NCI-H2029 treated with DMSO at 0.1 percent for 48 hours (cell line): ENCODE measurements around the gene GOLT1A.

Experiments used
- DNase-seq: peaks from one replicate; lab custom pipeline; 2025; lab: John Stamatoyannopoulos, UW

GOLT1A gene

GRCh38 chr1:204213668-204214662 is at the start of gene GOLT1A:
Gene GOLT1A, minus strand, starts transcription at chr1:204213988. Its CDS starts 82 bp downstream, at chr1:204213906.
- DNase-seq, result peak; percentile 37

GRCh38 chr1:204263254-204263910 is 49.6 kb upstream of the GOLT1A start:
- DNase-seq, result no peak

- no peak for DNase-seq
These were observed 48.9 kb upstream of the GOLT1A start for GRCh38 chr1:204262506-204263253.

- DNase-seq, result no peak
These were observed 48.1 kb upstream of the GOLT1A start for GRCh38 chr1:204261746-204262505.

GRCh38 chr1:204261266-204261665 is 47.5 kb upstream of the GOLT1A start:
- no peak for DNase-seq

- no peak for DNase-seq
These were observed 46.9 kb upstream of the GOLT1A start for GRCh38 chr1:204260601-204261197.

- no peak for DNase-seq
These were observed 46.0 kb upstream of the GOLT1A start for GRCh38 chr1:204259782-204260181.

GRCh38 chr1:204259196-204259595 is 45.4 kb upstream of the GOLT1A start:
- DNase-seq, result no peak

- no peak for DNase-seq
These were observed 44.7 kb upstream of the GOLT1A start for GRCh38 chr1:204258213-204259115.

- no peak for DNase-seq
These were observed 43.7 kb upstream of the GOLT1A start for GRCh38 chr1:204257446-204257845.

GRCh38 chr1:204256531-204256930 is 42.7 kb upstream of the GOLT1A start:
- no peak for DNase-seq

- no peak for DNase-seq
These were observed 42.2 kb upstream of the GOLT1A start for GRCh38 chr1:204255966-204256365.

- DNase-seq, result no peak
These were observed 41.4 kb upstream of the GOLT1A start for GRCh38 chr1:204255225-204255624.

- no peak for DNase-seq
These were observed 40.4 kb upstream of the GOLT1A start for GRCh38 chr1:204254031-204254661.

GRCh38 chr1:204251926-204252689 is 38.3 kb upstream of the GOLT1A start:
- DNase-seq, result no peak

GRCh38 chr1:204251286-204251685 is 37.5 kb upstream of the GOLT1A start:
- no peak for DNase-seq

GRCh38 chr1:204250428-204251030 is 36.7 kb upstream of the GOLT1A start:
- no peak for DNase-seq

GRCh38 chr1:204249736-204250427 is 36.1 kb upstream of the GOLT1A start:
- DNase-seq, result no peak
